H9 (cell line): Measurements from ENCODE around the gene IRS2. TPM values are rescaled to one million over a fixed set of nuclear protein-coding genes. Genes with fewer than 3 reads are reported as not detected.

Experiments used
- DNase-seq: peaks from one replicate; pipeline ENCODE4 v3.0.0-alpha.2; 2017
- H2AFZ ChIP-seq: one replicate; pipeline ENCODE4 v1.6.1; 2013; ENCODE audit warnings: mild to moderate bottlenecking, low read length, control low read depth, moderate library complexity
- H2AK5ac ChIP-seq: 2 replicates; pipeline ENCODE4 v1.6.1; 2013; ENCODE audit warnings: low read length, control low read depth, mixed read lengths; ENCODE audit not compliant: insufficient read length
- H2BK120ac ChIP-seq: one replicate; pipeline ENCODE4 v1.6.1; 2013; ENCODE audit warnings: low read depth, mild to moderate bottlenecking, low read length, control low read depth, inconsistent platforms; ENCODE audit not compliant: poor library complexity, severe bottlenecking
- H2BK12ac ChIP-seq: 2 replicates; pipeline ENCODE4 v1.6.1; 2013; ENCODE audit warnings: low read length, control low read depth, mixed read lengths, low read depth; ENCODE audit not compliant: insufficient read length
- H2BK15ac ChIP-seq: 2 replicates; pipeline ENCODE4 v1.6.1; 2013; ENCODE audit warnings: low read depth, low read length, control low read depth
- H2BK20ac ChIP-seq: one replicate; pipeline ENCODE4 v1.6.1; 2013; ENCODE audit warnings: low read depth, mild to moderate bottlenecking, low read length, control low read depth, inconsistent platforms; ENCODE audit not compliant: poor library complexity, severe bottlenecking
- H2BK5ac ChIP-seq: 2 replicates; pipeline ENCODE4 v1.6.1; 2013; ENCODE audit warnings: low read length, control low read depth, mixed read lengths; ENCODE audit not compliant: insufficient read length
- H3K14ac ChIP-seq: 2 replicates; pipeline ENCODE4 v1.6.1; 2013; ENCODE audit warnings: low read length, control low read depth; ENCODE audit not compliant: insufficient read depth
- H3K18ac ChIP-seq: 2 replicates; pipeline ENCODE4 v1.6.1; 2013; ENCODE audit warnings: low read depth, mild to moderate bottlenecking, mixed read lengths, low read length, control low read depth; ENCODE audit not compliant: insufficient read length
- H3K23ac ChIP-seq: 2 replicates; pipeline ENCODE4 v1.6.1; 2013; ENCODE audit warnings: low read length, control low read depth, mixed read lengths, low read depth; ENCODE audit not compliant: insufficient read length
- H3K23me2 ChIP-seq: 2 replicates; pipeline ENCODE4 v1.6.1; 2013; ENCODE audit warnings: low read depth, mild to moderate bottlenecking, mixed read lengths, low read length, control low read depth; ENCODE audit not compliant: insufficient read length, poor library complexity, severe bottlenecking
- H3K27ac ChIP-seq: 2 replicates; pipeline ENCODE4 v1.5.1; 2013; ENCODE audit warnings: low read length, control low read depth, mixed read lengths, low read depth; ENCODE audit not compliant: insufficient read length
- H3K27me3 ChIP-seq: 2 replicates; pipeline ENCODE4 v1.6.1; 2013; ENCODE audit warnings: low read length, control low read depth, inconsistent platforms; ENCODE audit not compliant: insufficient read depth
- H3K4ac ChIP-seq: 2 replicates; pipeline ENCODE4 v1.6.1; 2013; ENCODE audit warnings: low read depth, mild to moderate bottlenecking, control low read depth, inconsistent platforms, low read length, moderate library complexity
- H3K4me1 ChIP-seq: 2 replicates; pipeline ENCODE4 v1.6.1; 2013; ENCODE audit warnings: low read length, control low read depth, inconsistent platforms; ENCODE audit not compliant: insufficient read depth
- H3K4me2 ChIP-seq: 2 replicates; pipeline ENCODE4 v1.6.1; 2013; ENCODE audit warnings: low read length, control low read depth, mixed read lengths; ENCODE audit not compliant: insufficient read length, insufficient read depth
- H3K56ac ChIP-seq: 2 replicates; pipeline ENCODE4 v1.6.1; 2013; ENCODE audit warnings: low read depth, mild to moderate bottlenecking, mixed read lengths, low read length, control low read depth; ENCODE audit not compliant: insufficient read length
- H3K79me1 ChIP-seq: 2 replicates; pipeline ENCODE4 v1.6.1; 2013; ENCODE audit warnings: low read depth, mild to moderate bottlenecking, moderate library complexity, low read length, control low read depth, inconsistent platforms; ENCODE audit not compliant: insufficient read depth, poor library complexity, severe bottlenecking
- H3K79me2 ChIP-seq: 2 replicates; pipeline ENCODE4 v1.6.1; 2013; ENCODE audit warnings: low read length, control low read depth, inconsistent platforms; ENCODE audit not compliant: insufficient read depth
- H3K9ac ChIP-seq: 2 replicates; pipeline ENCODE4 v1.6.1; 2013; ENCODE audit warnings: low read length, control low read depth, mixed read lengths; ENCODE audit not compliant: insufficient read length; ENCODE audit errors: extremely low read depth
- H3K9me3 ChIP-seq: one replicate; pipeline ENCODE4 v1.6.1; 2013; ENCODE audit warnings: low read depth, low read length, inconsistent platforms; ENCODE audit not compliant: control insufficient read depth
- H3T11ph ChIP-seq: one replicate; pipeline ENCODE4 v1.6.1; 2013; ENCODE audit warnings: mild to moderate bottlenecking, low read length, control low read depth, inconsistent platforms
- H4K20me1 ChIP-seq: one replicate; pipeline ENCODE4 v1.6.1; 2013; ENCODE audit not compliant: control insufficient read depth, insufficient read length, insufficient read depth
- H4K5ac ChIP-seq: 2 replicates; pipeline ENCODE4 v1.6.1; 2013; ENCODE audit warnings: low read depth, mild to moderate bottlenecking, mixed read lengths, low read length, control low read depth; ENCODE audit not compliant: insufficient read length
- H4K8ac ChIP-seq: replicated peaks from 2 replicates; pipeline ENCODE4 v1.6.1; 2013; ENCODE audit warnings: low read length, control low read depth, mixed read lengths, low read depth; ENCODE audit not compliant: insufficient read length
- H4K91ac ChIP-seq: 2 replicates; pipeline ENCODE4 v1.6.1; 2013; ENCODE audit warnings: low read depth, mild to moderate bottlenecking, moderate library complexity, mixed read lengths, low read length, control low read depth; ENCODE audit not compliant: insufficient read length
- H3K27ac Mint-ChIP-seq, 3 experiments: 2 replicates in 2 of 3; 3 replicates in 1 of 3; pipeline ENCODE4 v1.8.0; 2020 to 2021; ENCODE audit warnings: mixed read lengths in 3 of 3, mild to moderate bottlenecking in 1 of 3, moderate library complexity in 1 of 3
- H3K27me3 Mint-ChIP-seq: 2 replicates; pipeline ENCODE4 v1.8.0; 2021; ENCODE audit warnings: low read depth, mild to moderate bottlenecking, moderate library complexity, mixed read lengths
- H3K36me3 Mint-ChIP-seq, 3 experiments: 2 replicates in 2 of 3; 3 replicates in 1 of 3; pipeline ENCODE4 v1.8.0; 2020 to 2021; ENCODE audit warnings: low read depth in 3 of 3, mixed read lengths in 3 of 3; ENCODE audit not compliant: insufficient read depth in 1 of 3
- H3K4me1 Mint-ChIP-seq, 2 experiments: 2 replicates each; pipeline ENCODE4 v1.8.0; 2020; ENCODE audit warnings: mixed read lengths in 2 of 2
- H3K4me3 Mint-ChIP-seq, 2 experiments: 2 replicates in 1 of 2; 3 replicates in 1 of 2; pipeline ENCODE4 v1.8.0; 2020 to 2021; ENCODE audit warnings: mild to moderate bottlenecking in 2 of 2, mixed read lengths in 2 of 2, moderate library complexity in 1 of 2
- H3K9me3 Mint-ChIP-seq, 2 experiments: 2 replicates in 1 of 2; 3 replicates in 1 of 2; pipeline ENCODE4 v1.8.0; 2020; ENCODE audit warnings: mild to moderate bottlenecking in 2 of 2, mixed read lengths in 2 of 2, moderate library complexity in 1 of 2
- CTCF ChIP-seq: fragments of 200-600 bp; sonication (generic); conservative IDR thresholded peaks from 3 replicates; pipeline ENCODE4 v1.8.0; 2021; ENCODE audit warnings: antibody characterized with exemption, mild to moderate bottlenecking
- WGBS: extraction: QIAGEN DNeasy Blood & Tissue Kit; methylation state at CpG from one replicate; pipeline ENCODE4 v1.1.7; 2013; ENCODE audit warnings: missing lambda C conversion rate, low lambda C conversion rate, mixed read lengths; ENCODE audit not compliant: insufficient read length; ENCODE audit errors: extremely low coverage; 5-methylcytosine and 5-hydroxymethylcytosine counted together
- total RNA-seq: library from RNA; stranded (reverse); gene quantifications from 2 replicates; pipeline ENCODE4 v1.2.1, GENCODE V29; 2021

The IRS2 gene
- total RNA-seq, 1 experiment from 2014 or later: 10.1 TPM

- Histone ChIP-seq H4K8ac (no peak overlapping the region), H3K79me2 (peaks cover 7% of the 10 kb centered on the region; the same call in 1 of the 2 replicates), H2AFZ (no peak overlapping the region), H2BK120ac (no peak overlapping the region), H3K27me3 (no peaks in the 10 kb centered on the region), H3K79me1 (peaks cover 3% of the 10 kb centered on the region), H3K18ac (no peak overlapping the region), H3K23me2 (peaks cover 21% of the 10 kb centered on the region), H2BK5ac (no peak overlapping the region), H2BK15ac (no peak overlapping the region), H4K5ac (no peak overlapping the region), H3K9me3 (no peaks in the 10 kb centered on the region), H3K4me1 (peaks cover 9% of the 10 kb centered on the region; the same call in 1 of the 2 replicates), H2AK5ac (no peak overlapping the region), H3K4ac (no peak overlapping the region), H3K56ac (no peak overlapping the region), H3K9ac (no peak overlapping the region), H2BK12ac (no peak overlapping the region), H4K20me1 (peaks cover 4% of the 10 kb centered on the region), H3K23ac (no peak overlapping the region), H3K14ac (no peak overlapping the region; the same call in 1 of the 2 replicates), H2BK20ac (no peak overlapping the region), H3T11ph (no peak overlapping the region), H3K27ac (no peak overlapping the region), H4K91ac (no peak overlapping the region), H3K4me2 (peak overlapping the region; percentile 47)
- WGBS: no CpG with 5 or more reads among the region's 29 CpGs
- H3K9me3 Mint-ChIP-seq: no peaks in the 10 kb centered on the region
- peak; percentile 30; the same call in 2 of the 3 replicates for TF ChIP-seq CTCF
- H3K4me1 Mint-ChIP-seq: peaks cover 33 to 41% of the 10 kb centered on the region in 2 experiments
- H3K4me3 Mint-ChIP-seq: peak overlapping the region; percentile 15 to 46; a peak in 2 of 5 replicates
- peak; percentile 74 for DNase-seq
- H3K36me3 Mint-ChIP-seq: peaks cover 12 to 21% (median 16%) of the 10 kb centered on the region in 3 experiments; a peak in 6 of 7 replicates
- H3K27ac Mint-ChIP-seq: no peak overlapping the region
- peaks cover 5% of the 10 kb centered on the region for H3K27me3 Mint-ChIP-seq
Measured at GRCh38 chr13:109783447-109783814, 3.0 kb downstream of the IRS2 start.
